Esophagus muscularis mucosa (tissue), 4 donors: Measurements from ENCODE around the gene ALS2CL. TPM values are rescaled to one million over a fixed set of nuclear protein-coding genes. Genes with fewer than 3 reads are reported as not detected.

ENCODE experiments used
- DNase-seq: peaks from one replicate; pipeline ENCODE4 v3.0.0-alpha.2; 2017; ENCODE audit errors: extremely low spot score
- H3K27ac ChIP-seq, 4 donors: fragments of 200-600 bp; sonication (generic); replicated peaks in 1 of 4; 1 replicate in 3 of 4; 2 replicates in 1 of 4; pipeline ENCODE4 v1.5.1; 2016 to 2019; ENCODE audit warnings: mild to moderate bottlenecking in 1 of 4
- H3K27me3 ChIP-seq, 4 donors: fragments of 200-600 bp; sonication (generic); one replicate each; pipeline versions ENCODE4 v1.5.1 to v1.6.0; 2016 to 2019
- H3K36me3 ChIP-seq, 4 donors: fragments of 200-600 bp; sonication (generic); one replicate each; pipeline ENCODE4 v1.5.1; 2016 to 2019
- H3K4me1 ChIP-seq, 4 donors: fragments of 200-600 bp; sonication (generic); one replicate each; pipeline ENCODE4 v1.5.1; 2016 to 2019
- H3K4me3 ChIP-seq, 4 donors: fragments of 200-600 bp; sonication (generic); 1 replicate in 2 of 4; 2 replicates in 2 of 4; pipeline ENCODE4 v1.5.1; 2016 to 2019; ENCODE audit warnings: mild to moderate bottlenecking in 4 of 4, moderate library complexity in 1 of 4
- H3K9me3 ChIP-seq, 4 donors: fragments of 200-600 bp; sonication (generic); 1 replicate in 3 of 4; 2 replicates in 1 of 4; pipeline ENCODE4 v1.5.1; 2016 to 2019
- EP300 ChIP-seq: sonication (generic); formaldehyde crosslinking; IDR thresholded peaks from one replicate; pipeline ENCODE4 v1.6.1; 2017; ENCODE audit warnings: antibody characterized with exemption
- POLR2A ChIP-seq: fragments of 450-650 bp; IDR thresholded peaks from one replicate; pipeline ENCODE4 v1.6.1; 2017; ENCODE audit warnings: antibody characterized with exemption, moderate library complexity, mild to moderate bottlenecking, low read depth
- POLR2AphosphoS5 ChIP-seq, 2 donors: sonication (generic); formaldehyde crosslinking; IDR thresholded peaks; one replicate each; pipeline ENCODE4 v1.6.1; 2017; ENCODE audit warnings: antibody characterized with exemption in 2 of 2
- WGBS: methylation state at CpG from one replicate; pipeline ENCODE4 v1.1.5; 2018; 5-methylcytosine and 5-hydroxymethylcytosine counted together
- intact Hi-C: fragments of 100-400 bp; cut with DNase I; formaldehyde crosslinking; loops from one replicate; pipeline ENCODE4 v1.15.1; 2023
- total RNA-seq, 4 donors: library from RNA; depleted of rRNA; stranded (reverse); fragments of >200 nt; gene quantifications; one replicate each; pipeline versions ENCODE4 v1.1.0 to v1.2.1, GENCODE V29; 2016
- TF ChIP-seq, protein P1 (sequence below), 3 experiments: fragments of 200-600 bp in 2 of 3; fragments of 450-650 bp in 1 of 3; sonication (generic) in 2 of 3; IDR thresholded peaks; one replicate each; pipeline ENCODE4 v1.5.1; 2017 to 2019; ENCODE audit warnings: antibody characterized with exemption in 3 of 3, mild to moderate bottlenecking in 2 of 3, moderate library complexity in 1 of 3

The ALS2CL gene
- total RNA-seq, 4 donors from 2014 or later = 3.3 to 11.8 (median 10.8) TPM

DNA sequence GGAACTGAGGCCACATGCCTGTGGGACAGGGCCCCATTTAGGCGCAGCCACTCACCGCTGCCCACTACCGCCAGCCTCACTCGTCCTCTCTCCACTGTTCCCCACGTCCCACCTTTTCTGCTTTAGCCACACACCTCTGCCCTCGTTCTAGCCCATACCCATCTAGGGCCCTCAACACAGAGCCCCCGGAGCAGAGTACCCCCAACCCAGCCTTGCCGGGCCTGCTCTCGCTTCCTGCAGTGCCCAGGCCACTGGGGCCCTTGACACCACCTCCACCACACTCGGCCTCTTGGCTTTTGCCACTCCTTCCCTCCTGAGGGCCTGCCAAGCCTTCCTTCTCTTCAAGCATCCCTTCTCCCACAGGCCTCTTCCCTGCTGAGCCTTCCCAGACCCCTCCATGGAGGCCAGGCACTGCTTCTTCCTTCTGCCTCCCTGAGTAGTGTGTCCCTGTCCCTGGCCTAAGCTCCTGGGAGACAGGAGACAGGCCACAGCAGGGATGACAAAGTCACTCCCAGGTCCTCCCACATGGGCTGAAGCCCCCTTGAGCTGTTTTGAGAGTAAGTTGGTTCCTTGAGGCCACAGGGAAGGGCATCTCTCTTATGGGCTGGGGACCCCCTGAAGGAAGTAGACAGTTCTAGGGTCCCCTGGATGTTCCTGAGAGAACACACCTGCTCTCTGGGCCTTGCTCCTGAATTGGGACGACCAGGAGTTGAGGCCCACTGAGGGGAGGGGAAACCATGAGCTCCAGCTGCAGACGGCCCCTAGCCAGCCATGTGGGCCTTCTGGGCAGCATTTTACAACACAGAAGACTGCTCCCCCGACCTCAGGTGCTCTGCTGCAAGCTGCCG, 19.8 kb upstream of the ALS2CL start:
- peaks cover 0 to 7% (median 0%) of the 10 kb centered on the region in 4 donors for H3K4me1 ChIP-seq
- H3K4me3 ChIP-seq = no peak overlapping the region
- TF ChIP-seq, protein P1, sequence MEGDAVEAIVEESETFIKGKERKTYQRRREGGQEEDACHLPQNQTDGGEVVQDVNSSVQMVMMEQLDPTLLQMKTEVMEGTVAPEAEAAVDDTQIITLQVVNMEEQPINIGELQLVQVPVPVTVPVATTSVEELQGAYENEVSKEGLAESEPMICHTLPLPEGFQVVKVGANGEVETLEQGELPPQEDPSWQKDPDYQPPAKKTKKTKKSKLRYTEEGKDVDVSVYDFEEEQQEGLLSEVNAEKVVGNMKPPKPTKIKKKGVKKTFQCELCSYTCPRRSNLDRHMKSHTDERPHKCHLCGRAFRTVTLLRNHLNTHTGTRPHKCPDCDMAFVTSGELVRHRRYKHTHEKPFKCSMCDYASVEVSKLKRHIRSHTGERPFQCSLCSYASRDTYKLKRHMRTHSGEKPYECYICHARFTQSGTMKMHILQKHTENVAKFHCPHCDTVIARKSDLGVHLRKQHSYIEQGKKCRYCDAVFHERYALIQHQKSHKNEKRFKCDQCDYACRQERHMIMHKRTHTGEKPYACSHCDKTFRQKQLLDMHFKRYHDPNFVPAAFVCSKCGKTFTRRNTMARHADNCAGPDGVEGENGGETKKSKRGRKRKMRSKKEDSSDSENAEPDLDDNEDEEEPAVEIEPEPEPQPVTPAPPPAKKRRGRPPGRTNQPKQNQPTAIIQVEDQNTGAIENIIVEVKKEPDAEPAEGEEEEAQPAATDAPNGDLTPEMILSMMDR (IDR thresholded peaks at IDR 0.05) = no peak
- no peak for TF ChIP-seq POLR2AphosphoS5 (IDR thresholded peaks at IDR 0.05)
- TF ChIP-seq EP300 = no peak
- no peak for TF ChIP-seq POLR2A
- H3K9me3 ChIP-seq = no peaks in the 10 kb centered on the region
- H3K27ac ChIP-seq = no peak overlapping the region
- 83% methylated on average over 14 of the region's 14 CpGs for WGBS
- no peak for DNase-seq
- H3K27me3 ChIP-seq = peaks cover 0 to 18% (median 4%) of the 10 kb centered on the region in 4 donors
- intact Hi-C loops = no loop called here
- H3K36me3 ChIP-seq = no peaks in the 10 kb centered on the region

DNA sequence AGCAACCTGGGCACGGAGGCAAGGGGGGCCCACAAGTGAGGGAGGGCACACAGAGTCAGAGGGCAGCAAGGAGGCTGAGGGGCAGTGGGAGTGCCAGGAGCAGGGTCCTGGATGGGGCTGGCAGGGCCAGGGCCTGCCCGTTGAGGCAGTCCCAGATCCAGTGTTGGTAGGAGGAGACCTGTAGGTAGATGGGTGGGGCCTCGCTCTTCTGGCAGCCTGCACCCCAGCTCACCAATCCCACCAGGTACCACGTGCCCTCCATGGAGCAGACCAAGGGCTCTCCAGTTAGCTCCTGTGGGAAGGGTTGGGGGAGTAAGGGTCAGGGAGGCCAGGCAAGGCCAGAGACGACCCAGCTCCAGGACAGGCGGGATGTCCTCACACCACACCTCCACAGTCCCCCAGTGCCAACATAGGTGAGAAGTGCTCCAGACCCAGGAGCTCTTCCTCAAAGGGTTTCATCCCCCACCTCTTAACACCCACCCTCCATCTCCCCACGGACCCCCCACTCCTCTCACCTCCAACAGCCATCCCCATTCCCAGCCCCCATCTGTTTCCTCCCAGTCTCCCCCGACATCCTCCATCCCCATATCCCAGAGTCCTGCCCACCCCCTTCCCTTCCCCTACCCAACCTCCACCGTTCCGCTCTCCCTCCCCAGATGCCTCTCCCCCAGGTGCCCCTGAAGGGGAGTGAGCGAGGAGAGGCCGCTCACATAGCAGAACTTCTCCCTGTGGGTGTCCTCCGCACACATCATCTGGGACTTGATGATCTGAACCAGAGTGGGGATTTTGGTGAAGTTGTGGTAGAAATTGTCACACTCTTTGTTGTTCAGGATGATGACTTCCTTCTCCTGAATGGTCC, 18.9 kb upstream of the ALS2CL start:
- TF ChIP-seq, protein P1 (IDR thresholded peaks at IDR 0.05) = no peak
- no peak for TF ChIP-seq POLR2AphosphoS5 (IDR thresholded peaks at IDR 0.05)
- TF ChIP-seq POLR2A = no peak
- TF ChIP-seq EP300 = no peak
- intact Hi-C loops = no loop called here
- WGBS = 88% methylated on average over 11 of the region's 13 CpGs
- Histone ChIP-seq H3K9me3 (no peaks in the 10 kb centered on the region), H3K27ac (no peak overlapping the region), H3K27me3 (peaks cover 0 to 10% (median under 1%) of the 10 kb centered on the region in 4 donors), H3K4me1 (no peaks in the 10 kb centered on the region), H3K36me3 (no peaks in the 10 kb centered on the region), H3K4me3 (no peak overlapping the region)
- DNase-seq = no peak

DNA sequence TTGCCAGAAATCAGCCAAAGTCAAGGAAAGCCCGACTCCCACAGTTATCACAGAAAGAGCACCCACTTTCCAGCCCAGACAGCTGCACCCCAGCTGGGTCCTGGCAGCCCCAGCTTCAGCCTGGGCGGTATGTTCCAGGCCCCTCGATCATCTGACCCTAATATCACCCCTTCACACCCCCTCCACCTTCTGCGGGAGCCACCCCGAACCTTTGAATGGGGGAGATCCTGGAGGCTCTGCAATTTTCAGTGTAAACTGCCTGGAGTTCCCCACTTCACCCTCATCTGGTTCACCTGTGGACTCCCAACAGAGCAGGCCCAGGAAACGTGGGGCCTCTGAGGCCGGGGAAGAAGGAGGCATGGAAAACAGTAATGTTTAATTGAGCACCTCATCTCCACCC, 18.3 kb upstream of the ALS2CL start:
- no peak for DNase-seq
- TF ChIP-seq, protein P1 (IDR thresholded peaks at IDR 0.05) = no peak
- no peak for TF ChIP-seq EP300
- TF ChIP-seq POLR2AphosphoS5 (IDR thresholded peaks at IDR 0.05) = no peak
- no peak for TF ChIP-seq POLR2A
- WGBS = 89% methylated on average over 7 of the region's 7 CpGs

DNA sequence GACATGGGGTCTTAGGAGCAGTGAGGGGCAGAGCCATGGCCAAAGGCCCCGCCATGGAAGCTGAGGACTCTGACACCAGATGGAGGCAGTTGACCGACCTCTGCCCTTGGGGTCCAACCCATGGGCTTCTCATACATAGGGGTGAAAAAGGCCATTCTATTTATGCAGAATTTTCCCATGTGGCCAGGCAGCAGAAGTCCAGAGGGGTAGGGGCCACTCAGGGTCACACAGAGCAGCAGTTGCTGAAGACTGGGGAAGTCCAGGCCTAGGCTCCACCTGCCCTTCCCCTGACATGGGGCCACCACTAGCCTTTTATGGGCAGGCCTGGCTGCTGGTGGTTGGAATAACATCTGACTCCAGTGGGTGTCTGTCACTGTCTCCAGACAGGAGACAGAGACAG, 17.8 kb upstream of the ALS2CL start:
- Histone ChIP-seq H3K36me3 (no peaks in the 10 kb centered on the region), H3K4me1 (no peaks in the 10 kb centered on the region), H3K27ac (no peak overlapping the region), H3K4me3 (no peak overlapping the region), H3K9me3 (no peaks in the 10 kb centered on the region), H3K27me3 (no peaks in the 10 kb centered on the region)
- WGBS = 100% methylated on average over 2 of the region's 2 CpGs
- intact Hi-C loops = no loop called here
- DNase-seq = no peak
- TF ChIP-seq POLR2A (no peak), POLR2AphosphoS5 (IDR thresholded peaks at IDR 0.05) (no peak), EP300 (no peak)
- TF ChIP-seq, protein P1 (IDR thresholded peaks at IDR 0.05) = no peak

More for the DNA sequence above, 18.3 kb upstream of the ALS2CL start:
- Histone ChIP-seq H3K27me3 (peaks cover 0 to 3% (median 0%) of the 10 kb centered on the region in 4 donors), H3K27ac (no peak overlapping the region), H3K4me1 (no peaks in the 10 kb centered on the region), H3K9me3 (no peaks in the 10 kb centered on the region), H3K4me3 (no peak overlapping the region), H3K36me3 (no peaks in the 10 kb centered on the region)
- intact Hi-C loops = no loop called here
